Stimulated activated CD8-positive, alpha-beta memory T cell treated with anti-CD3 and anti-CD28 coated beads, Interleukin-15, amount 100 ng/mL, for 24 hours (primary cell): ENCODE data around the gene ARL8A.
"Not testable (repeated sequence)": the region's sequence is repeated elsewhere in the genome, so short reads cannot be mapped to it uniquely, and the experiment has no call there.

Experiments used
- DNase-seq: peaks from one replicate; pipeline ENCODE4 v3.0.0-alpha.2; 2020; ENCODE audit warnings: low read depth

The ARL8A gene

DNA sequence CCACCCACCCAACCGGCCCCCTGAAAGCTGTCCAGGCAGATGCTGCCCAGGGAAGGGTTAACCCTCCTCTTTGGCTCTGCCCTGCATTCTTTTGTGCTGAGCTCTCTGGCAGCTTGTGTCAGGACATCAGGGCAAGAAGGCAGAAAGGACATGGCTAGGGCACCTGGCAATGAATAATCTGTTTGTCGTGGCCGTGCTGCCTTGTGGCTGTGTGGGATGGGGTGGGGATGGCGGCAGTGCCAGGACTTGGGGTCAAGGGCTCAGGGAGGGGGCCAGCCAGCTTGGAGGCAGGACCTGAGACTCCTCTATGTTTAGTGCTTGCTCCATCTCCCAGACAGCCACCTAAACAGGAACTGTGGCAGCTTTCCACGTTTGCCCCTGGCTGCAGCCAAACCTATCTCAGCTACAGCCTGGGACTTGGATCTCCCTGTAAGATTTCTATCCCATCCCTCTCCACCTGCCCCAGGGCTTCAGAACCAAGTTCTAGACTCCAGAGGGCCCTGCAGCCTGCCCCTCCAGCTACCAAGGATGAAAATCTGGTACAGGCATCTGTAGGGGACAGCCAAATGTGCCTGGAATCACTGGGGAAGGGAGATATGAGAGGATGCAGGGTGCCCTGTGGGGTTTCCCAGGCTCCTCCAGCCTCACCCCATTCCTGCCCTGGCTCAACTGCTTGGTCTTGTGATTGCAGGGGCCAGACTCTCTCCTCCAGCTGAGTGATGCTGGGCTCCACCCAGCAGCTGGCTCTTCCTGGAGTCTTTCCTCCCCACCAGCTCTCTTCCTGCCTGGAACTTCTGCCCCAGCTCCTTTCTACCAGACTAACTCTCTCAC is 31.5 kb downstream of the ARL8A start:
- DNase-seq: no peak

DNA sequence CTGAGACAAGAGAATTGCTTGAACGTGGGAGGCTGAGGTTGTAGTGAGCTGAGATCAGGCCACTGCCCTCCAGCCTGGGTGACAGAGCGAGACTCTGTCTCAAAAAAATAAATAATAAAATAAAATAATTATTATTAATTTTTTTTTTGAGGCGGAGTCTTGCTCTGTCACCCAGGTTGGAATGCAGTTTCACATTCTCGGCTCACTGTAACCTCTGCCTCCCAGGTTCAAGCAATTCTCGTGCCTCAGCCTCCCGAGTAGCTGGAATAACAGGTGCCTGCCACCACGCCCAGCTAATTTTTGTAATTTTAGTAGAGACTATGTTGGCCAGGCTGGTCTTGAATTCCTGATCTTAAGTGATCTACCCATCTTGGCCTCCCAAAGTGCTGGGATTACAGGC is 32.9 kb downstream of the ARL8A start:
- DNase-seq: not testable (repeated sequence)

DNA sequence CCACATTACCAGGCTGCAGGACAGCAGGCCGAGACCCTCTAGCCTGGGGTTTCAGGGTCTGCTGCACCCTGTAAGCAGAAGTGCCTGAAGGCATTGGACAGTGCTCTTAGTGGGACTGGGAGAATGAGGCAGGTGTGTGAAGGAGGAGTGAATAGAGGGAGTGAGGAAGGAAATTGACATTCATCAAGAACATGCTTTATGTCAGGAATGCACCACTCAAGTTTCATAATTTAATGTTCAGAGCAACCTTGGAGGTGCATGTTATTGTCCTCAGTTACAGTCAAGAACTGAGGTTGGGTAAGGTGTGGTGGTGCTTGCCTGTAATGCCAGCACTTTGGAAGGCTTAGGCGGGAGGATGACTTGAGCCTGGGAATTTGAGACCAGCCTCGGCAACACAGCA is 33.6 kb downstream of the ARL8A start:
- no peak for DNase-seq

DNA sequence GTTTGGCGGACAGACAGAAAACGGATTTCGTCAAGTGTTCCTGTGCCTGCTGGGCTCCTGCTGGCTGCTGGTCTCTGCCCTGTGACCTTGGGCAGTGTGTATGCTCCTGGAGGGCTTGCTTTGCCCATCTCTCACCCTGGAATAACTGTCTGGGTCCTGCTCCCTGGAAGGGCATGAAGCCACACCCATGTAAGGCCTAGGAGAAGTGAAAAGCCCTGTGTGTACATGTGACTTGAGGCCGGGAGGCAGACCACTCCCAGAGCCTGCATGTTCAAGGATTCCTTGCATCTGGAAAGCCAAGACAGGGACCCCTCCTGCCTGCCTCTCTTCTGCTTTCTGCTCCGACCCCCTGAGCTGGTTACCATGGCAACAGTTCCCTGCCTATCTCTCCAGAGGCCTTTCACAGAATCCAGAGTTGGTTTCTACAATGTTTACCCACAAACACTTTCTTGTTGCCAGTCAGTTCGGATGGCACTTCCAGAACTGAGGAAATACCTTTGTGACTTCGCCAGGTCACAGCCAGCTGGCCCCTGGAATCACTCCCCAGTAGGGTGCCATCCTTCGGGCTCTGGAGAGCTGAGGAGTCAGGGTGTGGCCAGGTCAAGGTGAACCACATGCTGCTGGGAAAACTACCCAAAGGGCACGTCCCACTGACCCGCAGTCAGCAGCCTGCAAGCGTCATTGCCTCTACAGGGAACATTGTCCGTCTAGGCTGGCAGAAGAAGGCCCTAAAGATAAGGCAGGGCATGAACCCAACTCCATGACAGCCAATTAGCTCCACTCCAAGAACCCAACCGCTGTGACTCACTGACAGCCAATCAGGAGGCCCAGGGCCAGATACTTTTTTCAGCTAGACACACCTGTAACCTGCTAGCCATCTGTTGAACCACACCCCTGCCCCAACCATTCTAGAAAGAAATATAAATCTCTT is 36.5 kb downstream of the ARL8A start:
- no peak for DNase-seq

DNA sequence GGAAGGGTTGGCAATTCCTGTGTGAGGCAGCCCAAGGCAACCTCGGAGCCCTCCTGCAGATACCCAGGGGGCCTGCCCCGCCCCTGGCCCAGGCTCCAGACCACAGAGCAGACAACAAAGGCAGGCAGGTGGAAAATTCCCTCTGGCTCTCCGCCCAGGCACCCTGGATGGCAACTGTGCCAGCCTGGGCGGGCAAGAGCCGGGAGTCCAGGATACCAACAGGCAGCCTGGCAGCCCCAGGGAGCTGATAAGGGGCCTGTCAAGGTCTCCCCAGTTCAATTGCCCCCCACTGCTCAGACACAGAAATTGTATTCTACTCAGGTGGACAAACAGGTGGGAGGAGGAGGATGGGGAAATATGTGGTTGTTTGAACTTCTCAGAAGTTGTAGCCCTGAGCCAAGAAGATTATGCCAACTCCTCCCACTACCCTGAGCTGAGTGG is 37.2 kb downstream of the ARL8A start:
- DNase-seq: no peak

DNA sequence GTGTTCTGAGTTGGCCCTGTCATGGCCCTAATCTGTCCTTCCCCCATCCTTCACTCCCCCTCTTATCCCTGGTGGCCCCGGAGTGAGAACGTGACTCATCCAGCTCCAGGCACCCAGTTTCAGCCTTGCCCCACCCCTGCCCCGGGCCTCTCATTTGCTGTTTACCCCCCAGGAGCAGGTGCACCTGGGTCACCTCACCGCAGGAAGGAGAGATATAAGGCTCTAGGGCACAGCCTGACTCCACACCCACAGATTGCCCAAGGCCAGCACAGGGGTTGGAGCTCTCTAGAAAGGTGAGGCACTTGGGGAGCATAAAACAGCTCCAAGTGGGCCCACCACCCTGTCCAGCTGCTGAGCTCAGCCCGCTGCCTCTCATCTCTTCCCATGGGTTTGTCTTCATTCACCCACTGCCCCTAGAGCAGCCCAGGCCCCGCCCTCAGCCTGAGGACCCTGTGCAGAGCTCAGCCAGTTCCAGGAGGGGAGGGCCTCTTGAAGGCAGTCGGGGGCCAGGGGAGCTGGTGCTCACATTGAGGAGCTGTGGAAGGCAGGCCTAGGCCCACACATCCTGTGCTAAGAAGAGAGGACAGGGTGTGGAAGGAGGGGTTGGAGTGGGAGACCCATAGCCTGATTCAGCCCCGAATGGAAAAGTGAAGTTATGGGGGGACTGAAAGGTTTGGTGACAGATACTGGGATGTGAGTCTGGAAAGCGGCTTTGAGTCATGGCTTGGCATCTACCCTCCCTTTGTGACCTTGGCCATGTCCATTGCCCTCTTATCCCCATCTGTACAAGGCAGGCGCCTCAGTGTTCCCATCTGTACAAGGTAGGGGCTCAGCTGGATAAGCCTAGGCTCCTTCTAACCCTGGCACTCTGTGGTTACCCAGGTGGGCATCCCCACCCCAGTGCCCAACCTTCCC is 37.9 kb downstream of the ARL8A start:
- DNase-seq: no peak

DNA sequence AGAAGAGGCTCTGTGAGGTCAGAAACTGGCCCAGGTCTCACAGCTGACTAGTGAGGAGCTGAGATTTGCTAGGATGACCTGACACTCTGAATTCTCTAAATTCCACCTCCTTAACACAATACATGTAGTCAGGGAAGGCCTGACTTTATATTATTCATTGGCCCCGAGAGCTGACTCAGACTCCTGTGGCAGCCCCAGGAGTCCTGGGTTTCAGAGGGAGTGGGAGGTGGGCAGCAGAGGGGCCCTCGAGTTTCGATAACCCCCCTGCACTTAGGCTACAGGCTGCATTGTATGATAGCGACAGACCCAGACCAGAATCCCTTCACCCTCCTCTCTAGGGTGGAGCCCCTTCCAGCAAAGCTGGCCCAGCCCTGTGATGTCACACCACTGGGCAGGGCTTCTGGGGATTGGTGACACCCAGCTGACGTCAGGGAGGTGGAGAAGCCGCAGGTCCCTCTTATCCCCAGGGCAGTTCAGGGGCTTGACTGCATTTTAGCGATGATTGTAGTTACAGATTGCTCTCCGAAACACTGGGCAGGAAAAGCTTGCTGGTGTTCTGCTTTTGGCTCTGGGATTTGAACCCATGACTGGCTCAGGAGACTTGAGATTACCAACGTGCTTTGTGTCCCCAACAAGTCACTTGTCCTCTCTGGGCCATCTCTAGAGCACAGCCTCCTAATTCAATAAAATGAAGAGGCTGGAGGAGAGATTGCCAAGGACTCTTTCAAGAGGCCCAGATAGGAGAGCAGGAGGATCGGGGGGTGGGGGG is 38.8 kb downstream of the ARL8A start:
- DNase-seq: no peak

DNA sequence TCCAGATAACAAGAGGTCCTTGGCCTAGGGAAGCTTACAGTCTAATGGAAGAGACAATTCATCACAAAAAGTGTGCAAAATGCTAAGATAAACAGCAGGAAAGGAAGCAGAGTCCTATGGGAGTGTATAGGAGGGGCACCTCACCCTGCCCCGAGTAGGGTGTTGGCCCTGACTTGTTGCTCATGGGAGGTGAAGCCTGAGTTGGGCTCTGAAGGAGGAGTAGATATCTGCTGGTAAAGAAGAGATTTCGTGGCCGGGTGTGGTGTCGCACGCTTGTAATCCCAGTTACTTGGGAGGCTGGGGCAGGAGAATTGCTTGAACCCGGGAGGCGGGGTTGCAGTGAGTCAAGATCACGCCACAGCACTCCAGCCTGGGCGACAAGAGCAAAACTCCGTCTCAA is 40.5 kb downstream of the ARL8A start:
- DNase-seq: no peak

DNA sequence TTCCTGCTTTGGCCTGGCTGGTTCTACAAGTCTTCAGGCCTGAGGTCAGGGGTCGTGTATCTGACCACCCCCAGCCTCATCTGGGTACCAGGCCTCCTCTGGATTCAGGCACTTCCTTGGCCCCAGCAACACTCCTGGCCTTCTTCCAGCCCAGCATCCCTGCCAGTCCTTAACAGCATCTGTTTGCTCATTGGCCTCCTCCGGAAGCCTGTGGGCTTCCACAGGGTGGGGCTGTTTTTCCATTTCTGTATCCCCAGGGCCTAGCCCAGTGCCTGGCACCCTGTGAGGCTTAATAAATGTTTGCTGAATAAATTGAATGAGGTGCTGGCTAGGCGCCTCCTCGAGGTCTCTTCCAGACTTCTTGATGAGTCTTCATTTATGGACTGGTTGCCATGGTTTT is 43.4 kb downstream of the ARL8A start:
- DNase-seq: no peak

DNA sequence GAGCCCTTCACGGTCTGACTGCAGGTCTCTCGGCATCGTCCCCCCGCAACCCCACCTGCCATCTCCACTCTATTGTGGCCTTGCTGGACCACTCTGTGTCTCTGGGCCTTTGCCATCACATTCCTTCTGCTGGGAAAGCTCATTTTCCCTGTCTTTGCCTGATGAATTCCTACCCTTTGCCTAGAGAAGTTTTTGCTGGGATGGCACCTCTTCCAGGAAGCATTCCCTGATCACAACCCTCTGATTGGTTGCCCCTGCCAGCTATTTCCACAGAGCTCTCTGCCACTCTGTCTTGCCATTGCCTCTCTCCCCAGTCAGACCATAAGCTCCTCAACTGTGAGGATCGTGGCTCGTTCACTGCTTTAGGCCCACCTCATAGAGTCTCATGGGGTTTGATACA is 50.7 kb downstream of the ARL8A start:
- DNase-seq: no peak

DNA sequence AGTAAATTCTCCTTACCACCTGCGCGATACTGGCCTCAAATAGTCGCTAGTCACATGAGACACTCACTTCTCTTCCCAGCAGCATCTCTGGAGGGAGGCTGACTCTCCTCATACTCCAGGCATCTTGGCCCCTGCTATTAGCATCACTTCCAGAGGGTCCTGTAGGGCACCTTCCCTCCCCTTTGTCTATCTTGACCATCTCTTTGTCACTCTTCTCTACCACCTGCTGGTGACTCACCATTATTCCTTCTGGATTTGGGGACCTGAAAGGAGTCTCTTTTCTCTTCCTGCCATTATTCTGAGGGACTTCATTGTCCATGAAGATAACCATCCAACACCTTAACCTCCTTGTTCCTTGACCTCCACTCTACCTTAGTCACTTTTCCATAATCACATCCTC is 53.5 kb downstream of the ARL8A start:
- no peak for DNase-seq

DNA sequence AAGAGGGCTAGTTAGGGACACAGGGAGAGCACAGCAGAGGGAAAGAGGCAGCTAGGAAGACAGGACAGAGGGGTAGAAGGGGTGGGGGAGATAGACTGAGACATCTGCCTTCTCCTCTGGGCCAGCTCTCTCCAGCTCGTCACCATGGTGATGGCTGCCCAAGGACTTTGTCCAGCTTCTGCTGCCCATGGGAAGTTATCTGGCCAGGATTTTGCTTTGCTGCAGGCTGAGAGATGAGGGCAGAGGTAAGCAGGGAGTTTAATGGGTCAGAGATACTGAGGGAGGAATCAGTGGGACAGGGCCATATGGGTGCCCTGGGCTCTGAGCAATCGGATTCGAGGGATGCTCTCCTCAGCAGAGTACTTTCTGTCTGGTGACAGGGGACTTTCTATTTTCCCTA is 56.3 kb downstream of the ARL8A start:
- DNase-seq: no peak

DNA sequence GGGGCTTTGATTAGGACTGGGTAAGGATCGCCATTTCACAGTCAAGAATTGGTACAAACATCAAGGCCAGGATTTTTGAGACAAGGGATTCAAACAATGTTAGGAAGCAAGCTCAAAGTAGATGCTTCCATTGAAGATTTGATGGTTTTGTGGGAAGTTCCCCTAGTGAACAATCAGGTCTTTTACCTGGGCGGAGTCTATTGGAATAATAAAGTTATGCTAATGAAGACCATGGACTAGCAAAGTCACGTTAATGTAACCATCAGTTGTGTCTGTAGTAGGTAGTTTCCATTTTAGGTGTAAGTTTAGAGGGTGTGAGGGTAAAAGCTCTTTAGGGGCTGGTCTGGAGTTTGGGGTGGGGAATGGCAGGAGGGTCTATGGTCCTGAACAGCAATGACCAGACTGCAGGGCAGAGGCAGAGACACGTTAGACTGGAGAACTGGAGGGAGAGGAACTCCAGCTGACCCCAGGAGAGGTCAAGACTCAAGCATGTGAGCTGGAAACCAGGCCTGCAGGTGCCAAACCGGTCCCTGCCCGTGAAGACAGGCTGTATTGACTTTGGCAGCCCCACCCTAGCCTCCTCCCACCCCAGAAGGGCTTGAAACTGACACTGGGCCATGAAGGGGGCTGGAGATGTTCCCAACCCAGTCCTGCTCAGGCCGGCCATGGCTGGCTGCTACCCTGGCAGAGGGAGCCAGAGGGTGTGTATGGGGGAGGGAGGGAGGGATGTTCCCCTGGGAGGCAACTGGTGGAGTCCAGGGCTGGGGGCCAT is 57.8 kb downstream of the ARL8A start:
- no peak for DNase-seq

DNA sequence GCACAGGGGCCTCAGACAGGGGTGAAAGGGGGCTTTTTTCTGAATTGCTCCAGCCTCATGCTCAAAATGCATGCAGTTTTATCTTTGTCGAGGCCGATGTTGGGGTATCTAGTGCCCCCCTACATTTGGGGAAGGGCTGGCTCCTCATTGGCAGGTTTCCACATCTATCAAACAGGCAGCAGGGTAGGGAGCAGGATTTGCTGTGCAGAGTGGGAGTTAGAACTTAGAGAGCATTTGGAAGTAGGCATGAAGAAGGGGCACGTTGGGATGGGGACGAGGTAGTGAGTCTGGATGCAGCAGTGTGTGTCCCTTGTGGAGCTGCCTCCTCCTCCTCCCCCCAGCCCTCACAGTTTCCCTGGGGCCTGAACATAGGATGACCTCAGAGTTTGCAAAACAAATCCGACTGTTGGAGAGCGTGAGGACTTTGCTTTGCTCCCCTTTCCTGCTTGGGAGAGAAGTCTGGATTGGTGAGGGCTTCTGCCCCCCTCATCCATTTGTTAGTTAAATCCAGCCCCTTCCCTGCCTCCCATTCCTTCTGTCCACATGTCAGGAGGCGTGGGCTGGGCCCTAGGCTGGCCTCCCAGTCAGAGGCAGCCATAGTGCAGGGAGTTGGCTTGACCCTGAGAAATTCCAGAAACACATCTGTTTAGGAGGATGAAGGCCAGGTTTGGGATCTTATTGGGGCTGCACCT is 58.7 kb downstream of the ARL8A start:
- no peak for DNase-seq

DNA sequence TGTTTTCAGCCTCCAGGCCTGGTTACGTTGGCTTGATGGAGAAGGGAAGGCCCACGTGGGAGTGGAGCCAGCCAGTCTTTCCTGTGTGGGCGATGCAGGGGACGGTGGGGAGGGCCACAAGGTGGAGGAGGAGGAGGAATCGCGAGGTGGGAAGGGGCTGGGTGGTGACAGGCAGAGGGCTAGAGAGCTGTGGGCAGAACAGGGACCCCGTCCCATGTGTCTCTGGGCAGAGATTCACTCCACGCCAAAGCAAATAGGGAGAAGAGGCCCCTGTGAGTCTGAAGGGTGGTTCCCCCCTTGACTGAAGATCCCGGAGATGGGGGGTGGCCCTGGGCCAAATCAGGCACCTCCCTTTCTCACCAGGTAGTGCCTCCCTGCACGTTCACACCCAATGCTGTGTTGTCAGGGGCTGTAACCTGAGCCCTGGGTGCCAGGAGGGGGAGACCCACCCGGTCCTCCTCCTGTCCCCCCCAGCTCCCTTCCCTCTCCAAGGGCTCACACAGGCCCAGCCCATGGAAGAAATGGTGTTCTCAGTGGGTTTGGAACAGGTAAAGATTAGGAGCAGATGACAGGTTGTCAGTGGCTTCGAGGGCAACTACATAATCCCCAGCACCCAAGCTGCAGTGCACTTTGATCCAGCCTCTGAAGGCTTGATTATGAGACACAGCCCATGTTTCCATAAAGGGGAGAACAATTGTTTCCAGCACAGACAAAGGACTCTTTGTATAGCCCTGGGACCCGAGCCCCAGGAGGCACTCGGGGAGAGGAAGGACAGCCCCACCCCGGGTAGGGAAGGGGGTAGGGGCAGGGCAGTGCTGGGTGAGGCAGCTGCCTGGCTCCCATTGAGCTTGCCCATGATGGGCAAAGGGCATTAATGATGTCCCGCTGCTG is 59.5 kb downstream of the ARL8A start:
- DNase-seq: no peak
